ENCODE data around the gene GPAM.

GRCh38 chr10:112132435-112132834, 51.1 kb downstream of the GPAM start:
- no peak for TF ChIP-seq POLR2A (IDR thresholded peaks at IDR 0.05; ENCODE audit: low read length)
- no peak for TF ChIP-seq GATA1 (IDR thresholded peaks at IDR 0.05; ENCODE audit: low read depth, low read length)
